ENCODE measurements around the gene CIPC. TPM values are rescaled to one million over a fixed set of nuclear protein-coding genes. Genes with fewer than 3 reads are reported as not detected.
A peak's percentile ranks its signal among the peaks of the same experiment; 100 is the strongest.

Gene CIPC
- total and polyA plus RNA-seq, 2 of the 13 experiments (the other 11 are each of a cell fraction or from before 2014, with no cell fraction given), result 7.6 to 13.9 TPM

DNA sequence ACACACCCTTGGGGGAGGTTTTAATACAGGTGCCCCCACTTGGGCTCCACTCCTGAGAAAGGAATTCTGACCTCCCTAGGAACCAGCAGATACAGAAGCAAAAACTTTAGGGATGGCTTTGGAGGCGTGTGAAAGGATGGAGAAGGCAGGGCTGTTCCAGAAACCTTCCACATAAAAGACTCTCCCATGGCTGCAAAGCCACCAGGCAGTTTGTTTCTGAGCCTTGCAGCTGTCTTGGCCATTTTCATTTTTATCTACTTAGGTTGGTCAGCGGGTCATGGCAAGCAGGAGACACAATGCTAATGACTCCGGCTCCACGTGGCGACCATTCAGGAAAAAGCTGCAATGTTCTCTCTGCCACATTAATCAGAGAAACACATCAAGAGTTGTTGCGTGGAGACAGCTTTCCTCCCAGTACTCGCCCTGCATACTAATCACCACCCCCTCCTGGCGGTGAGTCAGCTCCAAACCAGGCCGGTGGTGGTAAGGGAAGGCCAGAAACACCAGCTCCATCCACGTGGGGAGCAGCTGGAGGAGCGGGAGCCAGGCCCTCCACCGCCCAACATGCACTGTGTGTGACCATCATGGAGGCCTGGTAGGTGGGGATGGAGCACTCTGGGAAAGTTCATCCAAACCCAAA is 38.7 kb upstream of the CIPC start (continued):
- TF ChIP-seq, protein P1, sequence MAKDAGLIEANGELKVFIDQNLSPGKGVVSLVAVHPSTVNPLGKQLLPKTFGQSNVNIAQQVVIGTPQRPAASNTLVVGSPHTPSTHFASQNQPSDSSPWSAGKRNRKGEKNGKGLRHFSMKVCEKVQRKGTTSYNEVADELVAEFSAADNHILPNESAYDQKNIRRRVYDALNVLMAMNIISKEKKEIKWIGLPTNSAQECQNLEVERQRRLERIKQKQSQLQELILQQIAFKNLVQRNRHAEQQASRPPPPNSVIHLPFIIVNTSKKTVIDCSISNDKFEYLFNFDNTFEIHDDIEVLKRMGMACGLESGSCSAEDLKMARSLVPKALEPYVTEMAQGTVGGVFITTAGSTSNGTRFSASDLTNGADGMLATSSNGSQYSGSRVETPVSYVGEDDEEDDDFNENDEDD (CRISPR knock-in tag; IDR thresholded peaks at IDR 0.05; ENCODE audit: borderline replicate concordance), result peak; percentile 45; the same call in 1 of the 2 replicates
- TF ChIP-seq ZFY (CRISPR knock-in tag; IDR thresholded peaks at IDR 0.05), result peak; percentile 41; the same call in 1 of the 2 replicates
- TF ChIP-seq, protein P2, sequence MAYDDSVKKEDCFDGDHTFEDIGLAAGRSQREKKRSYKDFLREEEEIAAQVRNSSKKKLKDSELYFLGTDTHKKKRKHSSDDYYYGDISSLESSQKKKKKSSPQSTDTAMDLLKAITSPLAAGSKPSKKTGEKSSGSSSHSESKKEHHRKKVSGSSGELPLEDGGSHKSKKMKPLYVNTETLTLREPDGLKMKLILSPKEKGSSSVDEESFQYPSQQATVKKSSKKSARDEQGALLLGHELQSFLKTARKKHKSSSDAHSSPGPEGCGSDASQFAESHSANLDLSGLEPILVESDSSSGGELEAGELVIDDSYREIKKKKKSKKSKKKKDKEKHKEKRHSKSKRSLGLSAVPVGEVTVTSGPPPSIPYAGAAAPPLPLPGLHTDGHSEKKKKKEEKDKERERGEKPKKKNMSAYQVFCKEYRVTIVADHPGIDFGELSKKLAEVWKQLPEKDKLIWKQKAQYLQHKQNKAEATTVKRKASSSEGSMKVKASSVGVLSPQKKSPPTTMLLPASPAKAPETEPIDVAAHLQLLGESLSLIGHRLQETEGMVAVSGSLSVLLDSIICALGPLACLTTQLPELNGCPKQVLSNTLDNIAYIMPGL (CRISPR knock-in tag; IDR thresholded peaks at IDR 0.05; ENCODE audit: borderline replicate concordance in 1 of 2, low read depth in 1 of 2), result no peak
- no peak for TF ChIP-seq SRF (IDR thresholded peaks at IDR 0.05; ENCODE audit: low read depth, low read length)
- TF ChIP-seq KAT7 (CRISPR knock-in tag; IDR thresholded peaks at IDR 0.05; ENCODE audit: borderline replicate concordance), result no peak
- no peak for TF ChIP-seq ZMYM4 (CRISPR knock-in tag; IDR thresholded peaks at IDR 0.05)
- TF ChIP-seq GPN1 (CRISPR knock-in tag; IDR thresholded peaks at IDR 0.05; ENCODE audit: borderline replicate concordance), result no peak
- TF ChIP-seq, protein P3, sequence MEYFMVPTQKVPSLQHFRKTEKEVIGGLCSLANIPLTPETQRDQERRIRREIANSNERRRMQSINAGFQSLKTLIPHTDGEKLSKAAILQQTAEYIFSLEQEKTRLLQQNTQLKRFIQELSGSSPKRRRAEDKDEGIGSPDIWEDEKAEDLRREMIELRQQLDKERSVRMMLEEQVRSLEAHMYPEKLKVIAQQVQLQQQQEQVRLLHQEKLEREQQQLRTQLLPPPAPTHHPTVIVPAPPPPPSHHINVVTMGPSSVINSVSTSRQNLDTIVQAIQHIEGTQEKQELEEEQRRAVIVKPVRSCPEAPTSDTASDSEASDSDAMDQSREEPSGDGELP (IDR thresholded peaks at IDR 0.05; ENCODE audit: borderline replicate concordance, low read depth), result peak; percentile 20; the same call in 1 of the 2 replicates
- no peak for TF ChIP-seq ZNF773 (CRISPR knock-in tag; IDR thresholded peaks at IDR 0.05; ENCODE audit: borderline replicate concordance)
- peak; percentile 84 for TF ChIP-seq FOSL2 (CRISPR knock-in tag; IDR thresholded peaks at IDR 0.05)
- peak; percentile 61 for TF ChIP-seq ZNF687 (CRISPR knock-in tag; IDR thresholded peaks at IDR 0.05)
- TF ChIP-seq ZFX (CRISPR knock-in tag; IDR thresholded peaks at IDR 0.05; ENCODE audit: low read depth), result peak; percentile 57
- TF ChIP-seq, protein P4, sequence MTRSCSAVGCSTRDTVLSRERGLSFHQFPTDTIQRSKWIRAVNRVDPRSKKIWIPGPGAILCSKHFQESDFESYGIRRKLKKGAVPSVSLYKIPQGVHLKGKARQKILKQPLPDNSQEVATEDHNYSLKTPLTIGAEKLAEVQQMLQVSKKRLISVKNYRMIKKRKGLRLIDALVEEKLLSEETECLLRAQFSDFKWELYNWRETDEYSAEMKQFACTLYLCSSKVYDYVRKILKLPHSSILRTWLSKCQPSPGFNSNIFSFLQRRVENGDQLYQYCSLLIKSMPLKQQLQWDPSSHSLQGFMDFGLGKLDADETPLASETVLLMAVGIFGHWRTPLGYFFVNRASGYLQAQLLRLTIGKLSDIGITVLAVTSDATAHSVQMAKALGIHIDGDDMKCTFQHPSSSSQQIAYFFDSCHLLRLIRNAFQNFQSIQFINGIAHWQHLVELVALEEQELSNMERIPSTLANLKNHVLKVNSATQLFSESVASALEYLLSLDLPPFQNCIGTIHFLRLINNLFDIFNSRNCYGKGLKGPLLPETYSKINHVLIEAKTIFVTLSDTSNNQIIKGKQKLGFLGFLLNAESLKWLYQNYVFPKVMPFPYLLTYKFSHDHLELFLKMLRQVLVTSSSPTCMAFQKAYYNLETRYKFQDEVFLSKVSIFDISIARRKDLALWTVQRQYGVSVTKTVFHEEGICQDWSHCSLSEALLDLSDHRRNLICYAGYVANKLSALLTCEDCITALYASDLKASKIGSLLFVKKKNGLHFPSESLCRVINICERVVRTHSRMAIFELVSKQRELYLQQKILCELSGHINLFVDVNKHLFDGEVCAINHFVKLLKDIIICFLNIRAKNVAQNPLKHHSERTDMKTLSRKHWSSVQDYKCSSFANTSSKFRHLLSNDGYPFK (CRISPR knock-in tag; IDR thresholded peaks at IDR 0.05; ENCODE audit: borderline replicate concordance), result no peak
- no peak for TF ChIP-seq NBN (conservative IDR thresholded peaks at IDR 0.05)
- TF ChIP-seq SMC3 (IDR thresholded peaks at IDR 0.05; ENCODE audit: low read length), result peak; percentile 69; the same call in 1 of the 2 replicates
- TF ChIP-seq NCOA1 (CRISPR knock-in tag; IDR thresholded peaks at IDR 0.05), result no peak
- TF ChIP-seq KDM2A (CRISPR knock-in tag; IDR thresholded peaks at IDR 0.05; ENCODE audit: borderline replicate concordance, low read depth), result 0 out of 2 replicates have a peak, but pooled peaks have one; percentile 32
- TF ChIP-seq JDP2 (CRISPR knock-in tag; IDR thresholded peaks at IDR 0.05; ENCODE audit: borderline replicate concordance), result no peak
- TF ChIP-seq ZNF510 (CRISPR knock-in tag; IDR thresholded peaks at IDR 0.05; ENCODE audit: low read depth), result no peak
